ENCODE measurements around the gene IKZF3. TPM values are rescaled to one million over a fixed set of nuclear protein-coding genes. Genes with fewer than 3 reads are reported as not detected.
A peak's percentile ranks its signal among the peaks of the same experiment; 100 is the strongest.

The IKZF3 gene
- total RNA-seq, 1 donor from 2014 or later: 0.34 TPM

DNA sequence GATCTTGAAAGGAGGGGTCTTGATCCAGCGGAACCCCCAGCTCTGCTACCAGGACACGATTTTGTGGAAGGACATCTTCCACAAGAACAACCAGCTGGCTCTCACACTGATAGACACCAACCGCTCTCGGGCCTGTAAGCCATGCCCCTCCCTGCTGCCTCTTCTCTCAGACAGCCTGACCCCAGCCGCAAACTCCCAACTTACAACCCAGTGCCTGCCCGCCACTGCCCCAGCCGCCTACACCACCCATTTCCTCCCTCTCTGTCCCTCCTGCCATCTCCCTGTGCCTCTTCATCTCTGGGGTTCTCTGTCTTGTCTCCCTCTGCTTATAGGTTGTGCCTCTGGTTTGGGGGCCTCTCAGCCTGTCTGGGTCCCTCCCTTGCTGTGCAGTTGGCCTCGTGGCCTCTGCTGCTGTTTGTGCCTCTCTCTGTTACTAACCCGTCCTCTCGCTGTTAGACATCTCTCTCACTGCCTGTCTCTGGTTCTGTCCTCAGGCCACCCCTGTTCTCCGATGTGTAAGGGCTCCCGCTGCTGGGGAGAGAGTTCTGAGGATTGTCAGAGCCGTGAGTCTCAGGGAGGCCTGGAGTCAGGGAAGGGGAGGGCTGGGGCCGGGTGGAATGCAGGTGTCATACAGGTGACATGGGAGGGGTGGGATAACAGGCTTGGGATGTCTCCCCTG lies 154.7 kb downstream of the IKZF3 start:
- Mint-ChIP-seq H3K4me3 (ENCODE audit: unreplicated experiment) (no peak overlapping the region), H3K9me3 (ENCODE audit: unreplicated experiment) (no peaks in the 10 kb centered on the region), H3K27ac (ENCODE audit: unreplicated experiment) (no peak overlapping the region), H3K27me3 (ENCODE audit: low read depth, unreplicated experiment) (no peaks in the 10 kb centered on the region), H3K4me1 (ENCODE audit: low read depth, unreplicated experiment) (peaks cover 5% of the 10 kb centered on the region), H3K36me3 (ENCODE audit: low read depth, unreplicated experiment) (peaks cover 13% of the 10 kb centered on the region)
- DNase-seq (ENCODE audit: low read depth) (no peak), FAIRE-seq (no peak)
- Histone ChIP-seq H3K4me1 (ENCODE audit: insufficient read depth, low read length) (peaks cover 10% of the 10 kb centered on the region), H3K27me3 (ENCODE audit: insufficient read depth, low read length) (no peaks in the 10 kb centered on the region), H3K79me2 (ENCODE audit: insufficient read depth, low read length) (peaks cover 22% of the 10 kb centered on the region), H3K4me3 (ENCODE audit: insufficient read depth, low read depth, low read length) (no peak overlapping the region), H4K20me1 (ENCODE audit: insufficient read depth, low read length) (peaks cover 36% of the 10 kb centered on the region), H3K9me3 (ENCODE audit: insufficient read depth, low read depth, low read length) (no peaks in the 10 kb centered on the region), H2AFZ (ENCODE audit: low read depth, low read length) (no peak overlapping the region), H3K9ac (ENCODE audit: low read length) (no peak overlapping the region), H3K27ac (ENCODE audit: low read depth, low read length) (no peak overlapping the region), H3K4me2 (ENCODE audit: low read length) (no peak overlapping the region), H3K36me3 (ENCODE audit: insufficient read depth, low read length) (peaks cover 17% of the 10 kb centered on the region)
- TF ChIP-seq, protein P1, sequence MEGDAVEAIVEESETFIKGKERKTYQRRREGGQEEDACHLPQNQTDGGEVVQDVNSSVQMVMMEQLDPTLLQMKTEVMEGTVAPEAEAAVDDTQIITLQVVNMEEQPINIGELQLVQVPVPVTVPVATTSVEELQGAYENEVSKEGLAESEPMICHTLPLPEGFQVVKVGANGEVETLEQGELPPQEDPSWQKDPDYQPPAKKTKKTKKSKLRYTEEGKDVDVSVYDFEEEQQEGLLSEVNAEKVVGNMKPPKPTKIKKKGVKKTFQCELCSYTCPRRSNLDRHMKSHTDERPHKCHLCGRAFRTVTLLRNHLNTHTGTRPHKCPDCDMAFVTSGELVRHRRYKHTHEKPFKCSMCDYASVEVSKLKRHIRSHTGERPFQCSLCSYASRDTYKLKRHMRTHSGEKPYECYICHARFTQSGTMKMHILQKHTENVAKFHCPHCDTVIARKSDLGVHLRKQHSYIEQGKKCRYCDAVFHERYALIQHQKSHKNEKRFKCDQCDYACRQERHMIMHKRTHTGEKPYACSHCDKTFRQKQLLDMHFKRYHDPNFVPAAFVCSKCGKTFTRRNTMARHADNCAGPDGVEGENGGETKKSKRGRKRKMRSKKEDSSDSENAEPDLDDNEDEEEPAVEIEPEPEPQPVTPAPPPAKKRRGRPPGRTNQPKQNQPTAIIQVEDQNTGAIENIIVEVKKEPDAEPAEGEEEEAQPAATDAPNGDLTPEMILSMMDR (IDR thresholded peaks at IDR 0.05; ENCODE audit: insufficient read depth, low read depth, low read length): no peak
- TF ChIP-seq EZH2 (IDR thresholded peaks at IDR 0.05; ENCODE audit: insufficient read depth, low read length): no peak

Small RNA genes within 50 kb of the gene (microRNA-seq; reads per million reads assigned to microRNA genes)
- 6.8 reads per million, percentile 28 among the genes with 10 or more reads in this experiment for gene MIR4728

Other genes starting within 250 kb of the IKZF3 start
- gene PPP1R1B, start 237.4 kb downstream of the IKZF3 start, total RNA-seq: 0.26 and 0.39 TPM in 2 replicates
- gene STARD3, start 227.2 kb downstream of the IKZF3 start, total RNA-seq: 51.2 and 62.1 TPM in 2 replicates
- 0.98 and 1.4 TPM in 2 replicates for gene TCAP, start 199.0 kb downstream of the IKZF3 start, total RNA-seq
- gene PNMT, start 195.9 kb downstream of the IKZF3 start, total RNA-seq: 0.59 and 1.5 TPM in 2 replicates
- gene PGAP3, start 176.3 kb downstream of the IKZF3 start, total RNA-seq: 12.2 and 15.6 TPM in 2 replicates
- gene ERBB2, start 164.2 kb downstream of the IKZF3 start, total RNA-seq: 64.0 and 70.4 TPM in 2 replicates
- gene MIEN1, start 133.8 kb downstream of the IKZF3 start, total RNA-seq: 38.9 and 41.3 TPM in 2 replicates
- 1.8 and 3.3 TPM in 2 replicates for gene GRB7, start 126.4 kb downstream of the IKZF3 start, total RNA-seq
- gene ZPBP2, start 3.9 kb upstream of the IKZF3 start, total RNA-seq: not detected in 2 replicates
- gene GSDMB, start 54.3 kb upstream of the IKZF3 start, total RNA-seq: 12.1 and 12.4 TPM in 2 replicates
- 65.3 and 70.2 TPM in 2 replicates for gene ORMDL3, start 63.3 kb upstream of the IKZF3 start, total RNA-seq
- gene LRRC3C, start 63.4 kb upstream of the IKZF3 start, total RNA-seq: not detected in 2 replicates
- gene GSDMA, start 98.7 kb upstream of the IKZF3 start, total RNA-seq: not detected in 2 replicates
- gene PSMD3, start 116.5 kb upstream of the IKZF3 start, total RNA-seq: 129 and 134 TPM in 2 replicates
- not detected in 2 replicates for gene CSF3, start 151.1 kb upstream of the IKZF3 start, total RNA-seq
- 49.2 and 56.4 TPM in 2 replicates for gene MED24, start 190.1 kb upstream of the IKZF3 start, total RNA-seq
- gene THRA, start 198.7 kb upstream of the IKZF3 start, total RNA-seq: 16.7 and 20.4 TPM in 2 replicates
- gene NR1D1, start 236.3 kb upstream of the IKZF3 start, total RNA-seq: 8.7 and 10.1 TPM in 2 replicates